Motor neuron (in vitro differentiated cells): ENCODE measurements around the gene SRPX. TPM values are rescaled to one million over a fixed set of nuclear protein-coding genes. Genes with fewer than 3 reads are reported as not detected.

ENCODE experiments used
- total RNA-seq, 8 experiments: library from RNA; unstranded; fragments of 300-600 nt; gene quantifications; 2 replicates each; pipeline versions ENCODE4 v1.2.3 to v1.2.4, GENCODE V29; 2022

Gene SRPX
- total RNA-seq, 8 experiments from 2014 or later = 0.73 to 128 (median 8.5) TPM

Other genes starting within 250 kb of the SRPX start
- gene SYTL5, start 214.3 kb downstream of the SRPX start, total RNA-seq = 10 to 100 TPM in 2 of 8 experiments, 1 to 10 TPM in 1, under 1 TPM in 5; 0.09 to 30.3 (median 0.62) TPM
- gene RPGR, start 106.6 kb upstream of the SRPX start, total RNA-seq = 10 to 100 TPM in 3 of 8 experiments, 1 to 10 TPM in 5; 3.6 to 25.7 (median 6.0) TPM
- gene OTC, start 131.7 kb upstream of the SRPX start, total RNA-seq = under 1 TPM in 3 of 8 experiments, not detected in 5; 0.13 to 0.23 (median 0.14) TPM